Measurements from ENCODE around the gene FAM204A.

- TF ChIP-seq TAF1 (IDR thresholded peaks at IDR 0.05; ENCODE audit: borderline replicate concordance, low read depth, low read length) (no peak), POLR2A (IDR thresholded peaks at IDR 0.05; ENCODE audit: low read depth, low read length) (no peak), POLR2AphosphoS5 (IDR thresholded peaks at IDR 0.05; ENCODE audit: low read depth, low read length) (no peak)
These were observed 41.6 kb upstream of the FAM204A start for GRCh38 chr10:118383699-118384098.
